Endothelial cell of umbilical vein (primary cell): ENCODE data around the gene DNAJC7.

ENCODE experiments used
- EZH2 ChIP-seq: IDR thresholded peaks from 2 replicates; pipeline ENCODE4 v1.6.1; 2012; ENCODE audit warnings: borderline replicate concordance, low read depth, mild to moderate bottlenecking, moderate library complexity, low read length, inconsistent platforms; ENCODE audit not compliant: severe bottlenecking
- JUN ChIP-seq: IDR thresholded peaks from 2 replicates; pipeline ENCODE4 v1.6.1; 2011; ENCODE audit warnings: borderline replicate concordance, low read depth; ENCODE audit not compliant: insufficient read length, insufficient read depth
- POLR2A ChIP-seq: IDR thresholded peaks from 2 replicates; pipeline ENCODE4 v1.6.1; 2012; ENCODE audit warnings: low read depth, mild to moderate bottlenecking, control low read depth, low read length
- POLR2AphosphoS5 ChIP-seq: IDR thresholded peaks from 2 replicates; pipeline ENCODE4 v1.6.1; 2012; ENCODE audit warnings: low read depth, mild to moderate bottlenecking, control low read depth, low read length, moderate library complexity; ENCODE audit not compliant: insufficient read depth
- TF ChIP-seq, protein P1 (sequence below), 2 donors: IDR thresholded peaks; 1 replicate in 1 of 2; 2 replicates in 1 of 2; pipeline ENCODE4 v1.5.1; 2011; ENCODE audit warnings: low read length in 2 of 2, mild to moderate bottlenecking in 2 of 2, moderate library complexity in 2 of 2, control low read depth in 1 of 2, inconsistent platforms in 1 of 2, low read depth in 1 of 2; ENCODE audit not compliant: insufficient read depth in 1 of 2; ENCODE audit errors: extremely low read depth in 1 of 2

DNA sequence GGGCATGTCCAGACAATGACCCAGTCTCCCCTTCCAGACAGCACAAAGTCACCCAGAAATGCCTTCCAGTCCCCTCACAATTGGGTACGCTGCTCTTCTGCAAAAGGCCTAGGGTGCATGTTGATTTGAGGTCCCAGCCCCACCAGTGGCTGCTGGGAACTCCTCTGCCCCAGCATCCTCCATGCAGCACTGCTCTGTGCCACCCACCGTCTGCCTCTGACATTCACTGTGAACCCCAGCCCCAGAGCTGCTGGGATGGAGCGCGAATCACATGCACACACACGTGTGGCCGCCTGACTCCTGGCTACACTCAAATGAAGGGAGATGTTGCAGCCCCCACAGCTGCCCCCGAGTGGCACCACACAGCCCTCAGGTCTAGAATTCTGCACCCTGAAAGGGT lies 34.4 kb upstream of the DNAJC7 start:
- TF ChIP-seq, protein P1, sequence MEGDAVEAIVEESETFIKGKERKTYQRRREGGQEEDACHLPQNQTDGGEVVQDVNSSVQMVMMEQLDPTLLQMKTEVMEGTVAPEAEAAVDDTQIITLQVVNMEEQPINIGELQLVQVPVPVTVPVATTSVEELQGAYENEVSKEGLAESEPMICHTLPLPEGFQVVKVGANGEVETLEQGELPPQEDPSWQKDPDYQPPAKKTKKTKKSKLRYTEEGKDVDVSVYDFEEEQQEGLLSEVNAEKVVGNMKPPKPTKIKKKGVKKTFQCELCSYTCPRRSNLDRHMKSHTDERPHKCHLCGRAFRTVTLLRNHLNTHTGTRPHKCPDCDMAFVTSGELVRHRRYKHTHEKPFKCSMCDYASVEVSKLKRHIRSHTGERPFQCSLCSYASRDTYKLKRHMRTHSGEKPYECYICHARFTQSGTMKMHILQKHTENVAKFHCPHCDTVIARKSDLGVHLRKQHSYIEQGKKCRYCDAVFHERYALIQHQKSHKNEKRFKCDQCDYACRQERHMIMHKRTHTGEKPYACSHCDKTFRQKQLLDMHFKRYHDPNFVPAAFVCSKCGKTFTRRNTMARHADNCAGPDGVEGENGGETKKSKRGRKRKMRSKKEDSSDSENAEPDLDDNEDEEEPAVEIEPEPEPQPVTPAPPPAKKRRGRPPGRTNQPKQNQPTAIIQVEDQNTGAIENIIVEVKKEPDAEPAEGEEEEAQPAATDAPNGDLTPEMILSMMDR (IDR thresholded peaks at IDR 0.05; ENCODE audit: extremely low read depth in 1 of 2, insufficient read depth in 1 of 2, low read depth in 1 of 2, low read length in 2 of 2): no peak
- no peak for TF ChIP-seq EZH2
- no peak for TF ChIP-seq POLR2A
- no peak for TF ChIP-seq POLR2AphosphoS5
- TF ChIP-seq JUN: no peak
